HG02885 (cell line): ENCODE data around the gene PGC.

Source experiments
- ATAC-seq: cut with Tn5 transposase; IDR thresholded peaks from one replicate; pipeline ENCODE4 v1.9.1; 2021; ENCODE audit warnings: mild to moderate bottlenecking; ENCODE audit not compliant: unreplicated experiment, poor library complexity

The PGC gene

DNA sequence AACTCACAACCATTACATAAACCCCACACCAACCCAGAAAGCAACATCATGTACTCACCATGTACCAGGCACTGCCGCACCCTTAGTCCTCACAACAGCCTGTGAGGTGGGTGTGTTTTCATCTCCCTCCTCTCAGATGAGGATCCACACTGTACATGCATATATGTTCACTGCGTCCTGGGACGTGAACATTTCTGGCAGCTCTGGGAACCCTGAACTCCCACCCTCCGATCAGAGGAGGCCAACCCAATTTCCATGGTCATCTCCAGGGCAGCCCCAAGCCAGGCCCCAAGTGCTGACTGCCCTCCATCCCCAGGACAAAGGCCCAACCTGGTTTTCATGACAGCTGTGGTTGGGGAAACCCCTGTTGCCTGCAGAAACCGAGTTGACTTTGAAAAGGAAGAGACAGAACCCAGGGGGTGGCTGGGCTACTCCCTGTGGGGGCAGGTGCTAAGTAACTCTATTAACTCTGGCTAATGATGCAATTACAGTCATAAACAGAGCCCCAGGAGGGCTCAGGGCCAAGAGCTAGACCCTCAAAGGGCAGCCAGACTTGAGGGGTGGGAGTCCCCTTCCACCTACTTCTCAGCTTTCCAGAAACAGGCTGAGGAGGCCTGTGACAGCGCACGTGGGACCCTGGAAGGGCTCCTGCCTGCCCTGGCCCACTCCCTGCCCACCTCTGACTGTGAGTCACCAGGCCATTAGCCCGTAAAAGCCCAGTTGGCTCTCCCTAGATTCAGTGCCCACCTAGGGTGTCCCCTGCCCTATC is 14.4 kb downstream of the PGC start:
- ATAC-seq, result peak; percentile 31

DNA sequence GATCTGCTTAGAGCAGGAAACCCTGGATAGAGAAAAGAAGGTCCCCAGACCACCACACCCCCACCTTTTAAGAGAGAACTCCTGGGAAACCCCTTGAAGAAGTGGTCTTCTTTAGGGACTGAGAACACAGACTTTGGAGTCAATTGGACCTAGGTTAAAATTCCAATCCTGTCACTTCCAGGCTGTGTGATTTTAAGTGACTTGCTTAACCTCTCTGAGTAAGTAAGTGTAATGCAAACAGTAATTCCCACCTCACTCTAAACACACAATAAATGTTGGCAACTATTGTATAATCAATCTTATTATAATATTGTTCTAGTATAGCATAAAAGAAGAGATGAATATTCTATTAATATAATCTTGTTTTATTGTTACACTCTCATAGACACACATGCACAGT is 15.0 kb downstream of the PGC start:
- ATAC-seq, result no peak

DNA sequence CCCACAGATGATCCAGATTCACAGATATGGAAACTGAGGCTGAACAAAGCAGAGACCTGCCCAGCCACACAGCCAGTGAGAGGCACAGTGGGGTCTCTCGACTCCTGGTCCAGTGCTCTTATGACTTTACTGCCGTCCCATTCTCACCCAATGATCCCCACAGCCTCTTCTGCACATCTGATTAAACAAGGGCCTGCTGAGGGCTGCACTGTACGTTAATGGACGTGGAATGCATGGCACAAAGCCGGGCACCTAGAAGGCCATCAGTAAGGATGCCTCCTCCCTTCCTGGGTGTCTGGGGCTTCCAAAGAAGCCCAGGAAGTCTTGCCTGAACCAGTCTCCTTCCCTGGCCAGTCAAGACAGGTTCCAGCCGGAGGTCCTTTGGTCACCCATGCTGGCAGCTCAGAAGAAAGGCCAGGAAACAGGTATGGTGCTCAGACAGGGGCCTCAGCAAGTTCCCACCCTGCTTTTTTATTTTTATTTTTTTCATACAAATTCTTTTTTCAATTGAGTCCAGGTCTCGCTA is 15.6 kb downstream of the PGC start:
- ATAC-seq, result no peak

DNA sequence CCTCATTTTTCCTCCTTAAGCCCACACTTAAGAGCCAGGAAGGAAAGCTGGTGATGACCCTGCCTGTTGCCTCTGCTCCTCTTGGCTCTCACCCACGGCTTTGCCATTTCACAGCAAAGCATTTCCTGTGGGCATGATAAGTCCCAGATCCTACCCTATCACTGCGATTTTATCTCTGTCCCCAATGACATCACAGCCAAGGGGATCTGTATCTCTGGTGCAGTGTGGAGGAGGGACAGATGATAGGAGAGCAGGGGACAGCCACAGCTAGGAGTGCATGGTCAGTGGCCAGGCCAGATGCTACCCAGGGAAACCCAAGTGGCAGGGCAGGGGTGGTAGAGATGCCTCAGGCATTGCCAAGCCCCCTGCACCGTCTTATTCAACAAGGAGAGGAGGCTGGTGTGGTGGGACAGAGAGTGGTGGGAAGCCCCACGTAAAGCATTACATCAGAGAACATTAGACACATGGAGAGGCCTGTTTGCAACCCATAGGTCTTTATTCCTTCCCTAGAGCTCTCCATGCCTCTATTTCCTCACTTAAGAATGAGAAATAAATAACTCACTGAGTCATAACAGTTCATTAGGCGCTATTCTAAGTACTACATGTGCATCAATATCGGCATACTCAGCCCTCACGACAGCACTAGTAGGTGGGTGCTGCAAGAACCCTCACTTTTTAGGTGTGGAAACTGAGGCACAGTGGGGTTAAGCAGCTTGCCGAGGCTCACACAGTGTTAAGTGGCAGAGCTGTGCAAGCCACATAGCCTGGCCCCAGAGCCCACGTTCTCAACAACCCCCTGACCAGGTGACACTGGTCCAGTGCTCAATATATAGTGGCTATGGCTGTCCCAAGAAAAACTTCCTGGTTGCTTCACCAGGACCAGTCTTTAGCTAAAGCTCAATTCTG is 16.4 kb downstream of the PGC start:
- ATAC-seq, result no peak

DNA sequence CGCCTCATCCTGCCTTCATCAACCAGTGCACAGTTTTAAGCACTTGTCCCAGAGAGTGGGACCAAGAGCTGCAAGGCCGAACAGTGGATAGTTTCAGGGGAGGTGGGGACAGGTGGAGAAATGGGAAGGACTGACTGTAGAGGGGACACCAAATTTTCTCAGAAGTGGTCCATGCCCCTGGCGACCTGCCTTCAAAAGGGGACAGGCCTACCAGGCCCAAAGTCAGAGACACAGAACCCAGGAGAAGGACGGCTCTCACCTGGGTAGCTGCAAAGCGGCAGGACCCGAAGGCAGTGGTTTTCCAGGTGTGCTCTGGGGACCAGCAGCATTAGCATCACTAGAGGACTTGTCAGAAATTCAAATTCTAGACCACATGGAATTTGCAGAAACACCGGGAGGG is 17.6 kb downstream of the PGC start:
- no peak for ATAC-seq

DNA sequence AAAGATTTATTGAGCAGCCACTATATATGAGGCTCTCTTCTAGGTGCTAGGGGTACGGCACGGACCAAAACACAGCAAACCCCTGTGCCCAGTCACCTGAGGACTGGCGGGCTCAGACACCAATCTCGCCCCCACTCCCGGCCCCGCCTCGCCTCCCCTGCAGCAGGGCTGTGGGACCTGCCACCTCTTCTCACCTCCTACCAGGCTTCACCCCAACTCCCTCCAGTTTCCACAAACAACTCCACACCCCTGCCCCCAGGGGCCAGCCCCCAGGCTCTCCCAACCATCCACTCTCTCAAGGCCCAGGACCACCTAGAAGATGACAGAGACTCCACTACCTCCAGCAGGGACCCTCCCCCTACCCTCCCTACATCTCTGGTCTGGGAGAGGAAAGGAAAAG is 18.2 kb downstream of the PGC start:
- no peak for ATAC-seq

DNA sequence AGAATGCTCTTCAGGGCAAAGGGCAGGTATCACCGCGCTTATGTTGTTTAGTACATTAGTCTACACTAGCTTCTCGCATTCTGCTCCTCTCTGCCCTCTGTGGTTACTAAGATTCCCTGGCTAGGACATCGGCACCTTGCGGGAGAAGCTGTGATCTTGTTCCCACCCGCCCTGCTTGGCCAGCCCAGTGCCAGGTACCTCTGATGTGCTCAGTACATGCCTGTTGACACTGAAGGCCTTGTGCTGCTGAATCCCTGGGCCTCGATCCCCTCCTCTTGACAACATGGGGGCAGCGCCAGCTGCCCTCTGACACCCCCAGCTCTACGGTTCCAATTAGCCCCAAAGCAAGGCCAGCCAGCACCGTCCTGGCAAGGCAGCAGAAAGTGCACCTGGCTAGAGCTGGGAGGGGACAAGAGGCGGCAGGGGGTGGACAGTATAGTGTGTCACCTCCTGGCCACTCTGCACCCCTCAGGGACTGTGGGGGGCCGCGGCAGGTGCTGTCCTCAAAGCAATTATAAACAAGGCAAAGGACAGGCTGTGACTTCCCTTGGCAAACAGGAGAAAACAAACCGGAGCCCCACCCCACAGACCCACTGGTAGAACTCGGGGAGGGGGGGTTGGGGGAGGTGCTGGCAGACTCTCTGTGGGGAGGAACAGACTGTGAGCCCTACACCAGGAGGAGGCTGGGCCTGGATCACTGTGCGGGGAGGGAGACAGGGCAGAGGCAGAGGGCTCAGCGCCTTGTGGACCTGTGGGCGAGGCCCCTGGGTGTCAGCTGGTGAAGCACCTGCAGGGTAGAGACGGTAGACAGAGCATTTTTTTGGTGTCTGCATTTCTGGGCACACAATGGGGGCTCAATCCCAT is 18.9 kb downstream of the PGC start:
- ATAC-seq, result no peak

DNA sequence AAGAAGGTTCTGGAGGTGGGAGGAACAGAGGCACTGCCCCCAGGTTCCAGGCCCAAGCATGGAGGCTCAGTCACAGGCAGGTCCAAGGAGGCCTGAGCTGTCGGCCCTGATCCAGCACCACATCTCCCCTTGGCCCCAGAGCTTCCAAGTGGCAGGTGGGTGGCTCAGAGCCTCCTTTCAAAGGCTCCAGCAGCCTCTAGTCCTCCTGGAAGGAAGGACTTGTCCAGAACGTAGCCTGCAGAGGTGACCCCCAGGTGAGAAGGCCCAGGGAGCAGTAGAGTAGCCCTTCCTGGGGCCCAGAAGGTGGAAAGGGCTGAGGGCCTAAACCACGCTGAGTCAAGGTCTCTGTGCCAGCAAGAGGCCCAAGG is 19.5 kb downstream of the PGC start:
- no peak for ATAC-seq

DNA sequence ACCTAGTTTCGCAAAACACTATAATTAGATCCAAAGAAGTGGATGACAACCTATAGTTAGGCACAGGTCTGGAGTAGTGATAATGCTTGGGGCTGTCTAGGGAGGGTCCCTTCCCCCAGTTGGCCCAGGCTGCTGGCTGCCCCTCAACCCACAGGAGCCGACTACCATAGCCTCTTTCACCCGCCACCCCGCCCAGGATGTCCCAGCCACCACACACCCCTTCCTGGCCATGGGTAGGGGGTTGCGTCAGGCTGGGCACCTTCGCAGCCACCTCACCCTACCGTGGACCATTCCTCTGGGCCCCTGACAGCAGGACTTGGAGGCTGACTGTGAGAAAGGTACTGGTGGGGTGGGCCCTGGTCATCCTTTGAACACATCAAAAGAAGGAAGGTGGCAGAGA is 20.3 kb downstream of the PGC start:
- ATAC-seq, result no peak

DNA sequence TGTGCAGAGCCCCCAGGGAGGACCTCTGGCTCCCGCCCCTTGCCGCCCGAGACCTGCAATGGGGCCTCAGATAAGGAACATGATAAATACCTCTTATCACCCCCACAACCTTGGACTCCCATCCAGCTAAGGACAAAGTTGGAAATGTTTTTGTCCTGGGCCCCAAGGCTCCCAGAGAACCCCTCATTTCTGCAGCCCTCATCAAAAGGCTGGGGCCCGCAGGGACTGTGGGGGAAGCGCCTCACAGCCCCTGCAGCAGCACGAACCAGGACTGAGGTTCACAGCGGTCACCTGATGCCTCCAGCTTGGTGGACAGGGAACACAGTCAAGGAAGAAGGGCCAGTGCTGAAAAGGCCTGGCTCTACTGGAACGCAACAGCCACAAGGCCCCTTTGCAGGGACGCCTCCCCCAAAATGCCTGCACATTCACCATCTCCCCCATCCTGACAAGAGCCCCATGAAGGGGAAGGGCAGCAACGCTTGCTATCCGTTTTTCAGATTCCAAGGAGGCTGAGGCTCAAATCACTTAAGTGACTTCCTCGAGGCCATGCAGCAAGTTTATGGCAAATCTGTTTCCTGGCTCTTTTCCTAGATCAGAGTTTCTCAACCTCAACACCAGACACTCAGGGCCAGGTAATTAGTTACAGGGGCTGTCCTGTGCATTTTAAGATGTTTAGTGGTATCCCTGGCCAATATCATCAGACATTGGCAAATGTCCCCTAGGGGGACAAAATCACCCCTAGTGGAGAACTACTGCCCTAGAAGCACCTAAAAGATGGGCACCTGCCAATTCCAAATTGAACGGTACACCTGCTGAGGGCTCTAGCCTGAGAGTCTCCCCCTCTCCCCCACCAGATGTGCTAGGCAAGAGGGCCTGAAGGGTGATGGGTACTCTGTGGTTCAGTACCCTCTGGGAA is 22.4 kb downstream of the PGC start:
- no peak for ATAC-seq

DNA sequence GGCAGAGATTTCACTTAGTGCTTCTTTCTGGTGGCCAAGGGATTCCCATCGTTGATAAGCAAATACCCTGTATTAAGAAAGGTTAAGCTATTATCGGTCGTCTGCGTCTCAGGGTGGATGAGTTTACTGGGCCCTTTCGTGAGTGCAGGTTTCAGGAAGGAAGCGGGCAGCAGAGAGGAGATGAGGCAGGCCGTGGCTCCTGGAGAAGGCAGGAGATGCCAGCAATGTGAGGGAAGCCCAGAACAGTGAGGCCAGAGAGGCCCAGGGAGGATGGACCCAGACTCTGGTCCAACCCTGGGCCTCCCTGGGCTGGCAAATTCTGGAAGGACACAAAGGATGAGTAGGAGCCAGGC is 23.0 kb downstream of the PGC start:
- ATAC-seq, result no peak

DNA sequence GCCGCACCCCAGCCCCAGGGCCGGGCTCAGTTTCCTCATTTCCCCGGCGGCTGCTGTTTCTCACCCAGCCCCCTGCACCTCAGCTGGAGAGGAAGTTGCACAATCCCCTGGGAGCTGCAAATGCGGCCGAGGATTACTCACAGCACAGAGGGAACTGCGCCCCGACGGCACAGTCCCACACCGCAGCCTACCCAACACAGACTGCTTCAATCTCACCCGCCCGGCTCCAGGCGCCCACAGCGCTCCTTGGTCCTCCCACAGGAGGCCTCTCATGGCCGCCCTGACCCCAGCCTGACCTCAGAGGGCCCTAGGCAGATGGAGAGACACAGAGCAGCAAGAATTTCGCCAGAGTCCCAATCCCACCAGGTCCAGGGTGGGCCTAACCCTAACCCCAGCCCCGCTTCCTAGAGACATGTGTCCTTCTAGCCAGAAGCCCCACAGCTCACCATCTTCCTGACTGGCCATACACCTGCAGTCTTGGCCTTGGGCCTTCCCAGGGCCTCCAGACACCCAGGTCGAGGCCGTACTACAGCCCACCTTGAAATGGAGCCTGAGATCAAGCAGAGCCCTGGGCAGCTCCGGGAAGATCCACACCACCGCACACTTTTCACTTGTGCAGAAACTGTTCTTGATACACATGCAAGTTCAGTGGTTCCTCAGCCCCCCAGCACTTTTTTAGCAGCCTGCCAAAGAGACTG is 23.5 kb downstream of the PGC start:
- peak; percentile 70 for ATAC-seq

DNA sequence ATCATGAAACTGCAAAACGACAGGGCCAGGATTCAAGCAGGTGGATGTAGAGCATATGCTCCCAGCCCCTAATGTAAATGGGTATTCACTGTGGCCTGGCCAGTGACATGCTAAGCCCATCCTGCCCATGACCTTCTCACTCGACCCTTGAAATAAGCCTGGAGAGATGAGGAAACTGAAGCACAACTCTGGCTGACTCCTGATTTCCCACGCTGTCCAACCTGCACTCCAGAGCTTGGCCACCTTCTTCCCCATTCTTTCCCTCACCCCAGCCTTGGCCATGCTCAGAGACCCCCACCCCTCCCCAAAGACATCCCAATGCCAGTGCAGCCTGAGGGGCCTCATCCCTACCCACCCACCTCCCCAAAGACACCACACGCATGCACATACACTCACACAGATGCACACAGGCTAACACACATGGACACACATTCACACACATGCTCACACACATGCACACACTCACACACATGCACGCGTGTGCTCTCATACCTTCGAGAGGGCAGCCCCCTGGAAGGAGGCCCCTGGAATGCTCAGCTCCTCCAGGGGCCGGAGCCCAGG is 24.1 kb downstream of the PGC start:
- ATAC-seq, result no peak

DNA sequence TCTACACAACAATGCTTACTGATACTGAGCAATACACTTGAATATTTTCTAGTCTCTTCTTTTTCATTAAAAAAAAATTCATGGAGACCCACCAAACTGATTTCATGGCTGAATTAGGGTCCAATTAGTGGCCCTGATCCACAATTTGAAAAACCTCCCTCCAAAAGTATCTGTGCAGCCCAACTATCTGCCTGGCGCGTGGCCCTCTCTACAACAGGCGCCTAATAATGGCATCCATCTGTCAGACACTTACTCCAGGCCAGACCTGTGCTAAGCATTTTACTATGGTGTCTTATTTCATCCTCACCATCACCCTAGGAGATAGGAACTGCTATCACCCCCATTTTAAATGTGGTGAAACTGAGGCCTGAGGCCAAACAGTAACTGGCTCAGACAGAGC is 25.8 kb downstream of the PGC start:
- no peak for ATAC-seq

DNA sequence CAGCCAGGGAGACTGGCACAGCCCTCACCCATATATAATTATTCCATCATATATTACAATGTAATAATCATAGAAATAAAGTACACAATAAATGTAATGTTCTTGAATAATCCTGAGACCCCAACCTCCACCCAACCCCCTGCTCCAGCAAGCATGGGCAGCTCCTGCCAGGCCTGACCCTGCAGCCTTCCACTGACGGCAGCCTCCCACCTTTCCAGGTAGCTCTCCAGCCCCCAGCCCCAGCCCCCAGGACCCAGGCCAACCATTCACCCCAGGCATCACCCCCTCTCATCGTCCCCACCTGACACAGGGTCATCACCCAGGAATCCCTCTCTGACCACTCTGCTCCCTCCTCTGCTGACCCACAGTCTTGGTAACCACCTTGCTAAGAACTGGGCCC is 26.4 kb downstream of the PGC start:
- ATAC-seq, result no peak

DNA sequence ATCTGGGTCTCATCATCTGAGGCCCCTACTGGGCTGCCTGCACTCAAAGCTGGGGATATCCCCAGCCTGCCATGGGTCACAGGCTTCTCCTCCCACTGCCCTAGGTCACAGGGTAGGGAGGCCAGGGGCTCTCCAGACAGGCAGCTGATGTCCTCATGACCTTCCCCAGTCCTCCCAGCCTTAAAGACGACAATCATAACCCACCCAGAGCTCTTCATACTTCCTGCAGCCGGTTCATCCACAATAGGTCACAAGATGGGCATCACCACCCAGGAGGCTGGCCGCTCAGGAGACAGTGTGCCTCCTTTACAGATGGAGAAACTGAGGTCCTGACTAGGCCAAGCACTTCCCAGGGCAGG is 27.0 kb downstream of the PGC start:
- no peak for ATAC-seq

DNA sequence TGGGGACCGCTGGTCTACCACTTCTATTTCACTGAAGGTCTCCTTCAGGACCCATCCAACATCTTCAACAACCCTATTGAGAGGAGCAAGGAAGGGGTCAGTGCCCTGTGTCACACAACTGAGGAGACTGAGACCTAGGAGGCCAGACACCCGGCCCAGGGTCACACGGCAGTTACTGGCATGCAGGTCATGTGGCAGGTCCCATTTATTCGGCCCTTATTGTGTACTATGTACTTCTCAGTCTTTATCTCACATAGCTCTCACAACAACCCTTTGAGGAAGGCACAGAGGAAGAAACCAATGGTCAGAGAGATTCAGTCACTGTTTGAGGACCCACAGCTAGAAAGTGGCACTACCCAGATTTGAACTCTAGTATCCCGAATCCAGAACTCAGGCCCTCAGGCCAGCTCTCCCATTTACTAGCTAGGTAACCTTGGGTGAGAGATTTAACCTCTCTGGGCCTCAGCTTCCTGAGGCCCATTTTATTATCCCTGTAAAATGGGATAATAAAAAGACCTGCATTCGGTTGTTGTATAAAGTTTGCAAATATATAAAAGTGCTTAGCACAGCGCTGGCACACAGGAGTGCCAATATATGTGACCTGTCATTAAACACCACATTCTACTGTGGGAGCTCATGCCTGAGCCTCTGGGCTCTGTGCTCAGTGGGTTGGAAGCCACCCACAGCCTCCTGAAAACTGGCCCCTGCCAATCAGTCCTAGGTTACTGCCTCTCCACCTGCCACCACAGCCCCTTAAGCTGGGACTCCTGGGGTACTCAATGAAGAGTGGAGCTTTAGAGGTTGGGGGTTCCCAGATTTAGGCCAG is 27.5 kb downstream of the PGC start:
- no peak for ATAC-seq

DNA sequence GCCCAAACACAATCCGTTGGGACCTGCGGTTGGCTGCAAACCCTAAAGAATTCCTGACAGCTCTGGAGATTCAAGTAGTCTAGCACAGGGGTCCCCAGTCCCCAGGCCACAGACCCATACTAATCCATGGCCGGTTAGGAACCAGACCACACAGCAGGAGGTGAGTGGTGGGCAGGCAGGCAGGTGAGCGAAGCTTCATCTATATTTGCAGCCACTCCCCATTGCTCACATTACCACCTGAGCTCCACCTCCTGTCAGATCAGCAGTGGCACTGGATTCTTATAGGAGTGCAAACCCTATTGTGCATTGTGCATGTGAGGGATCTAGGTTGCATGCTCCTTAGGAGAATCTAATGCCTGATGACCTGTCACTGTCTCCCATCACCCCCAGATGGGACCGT is 28.4 kb downstream of the PGC start:
- ATAC-seq, result no peak
